Natural killer cell (primary cell): ENCODE data around the gene DNAJC22. TPM values are rescaled to one million over a fixed set of nuclear protein-coding genes. Genes with fewer than 3 reads are reported as not detected.

Experiments
- ATAC-seq, 3 donors: fragments of 150-1000 bp in 2 of 3; fragments of 200-7000 bp in 1 of 3; cut with Tn5 transposase; 1 replicate in 1 of 3; 2 replicates in 2 of 3; pipeline ENCODE4 v1.10.0; 2021; ENCODE audit warnings: mild to moderate bottlenecking in 2 of 3, moderate library complexity in 2 of 3
- DNase-seq, 2 donors: peaks; one replicate each; pipeline versions ENCODE4 v3.0.0 to v3.0.0-alpha.2; 2013 to 2021; ENCODE audit warnings: mixed read lengths in 1 of 2
- H3K27ac ChIP-seq: one replicate; pipeline ENCODE4 v1.5.1; 2013; ENCODE audit warnings: mild to moderate bottlenecking, low read length
- H3K27me3 ChIP-seq: one replicate; pipeline ENCODE4 v1.6.1; 2013; ENCODE audit warnings: low read length; ENCODE audit not compliant: control insufficient read depth, insufficient read depth
- H3K36me3 ChIP-seq: one replicate; pipeline ENCODE4 v1.6.1; 2013; ENCODE audit warnings: low read length; ENCODE audit not compliant: control insufficient read depth, insufficient read depth
- H3K4me1 ChIP-seq: one replicate; pipeline ENCODE4 v1.6.1; 2013; ENCODE audit warnings: low read length; ENCODE audit not compliant: control insufficient read depth, insufficient read depth
- H3K4me3 ChIP-seq: one replicate; pipeline ENCODE4 v1.5.1; 2013; ENCODE audit warnings: low read length
- H3K9me3 ChIP-seq: one replicate; pipeline ENCODE4 v1.6.1; 2013; ENCODE audit warnings: low read length; ENCODE audit not compliant: control insufficient read depth, insufficient read depth
- H3K27ac Mint-ChIP-seq, 2 donors: one replicate each; pipeline ENCODE4 v1.8.0; 2022; ENCODE audit warnings: mild to moderate bottlenecking in 2 of 2, mixed read lengths in 2 of 2, moderate library complexity in 1 of 2
- H3K27me3 Mint-ChIP-seq, 2 donors: one replicate each; pipeline ENCODE4 v1.8.0; 2022; ENCODE audit warnings: low read depth in 2 of 2, mixed read lengths in 2 of 2
- H3K36me3 Mint-ChIP-seq: one replicate; pipeline ENCODE4 v1.8.0; 2022; ENCODE audit warnings: mixed read lengths
- H3K4me1 Mint-ChIP-seq, 2 donors: one replicate each; pipeline ENCODE4 v1.8.0; 2022; ENCODE audit warnings: mixed read lengths in 2 of 2
- H3K4me3 Mint-ChIP-seq: one replicate; pipeline ENCODE4 v1.8.0; 2022; ENCODE audit warnings: mild to moderate bottlenecking, moderate library complexity, mixed read lengths
- H3K9me3 Mint-ChIP-seq, 2 donors: one replicate each; pipeline ENCODE4 v1.8.0; 2022; ENCODE audit warnings: mixed read lengths in 2 of 2
- WGBS: methylation state at CpG from one replicate; pipeline ENCODE4 v1.1.7; 2013; ENCODE audit warnings: missing lambda C conversion rate; ENCODE audit not compliant: insufficient coverage; 5-methylcytosine and 5-hydroxymethylcytosine counted together
- intact Hi-C: fragments of 100-400 bp; cut with micrococcal nuclease; formaldehyde crosslinking; loops from one replicate; pipeline ENCODE4 v1.14.2; 2022
- total RNA-seq, 4 donors: library from RNA; stranded (reverse); fragments of 120-200 nt in 1 of 4; gene quantifications; one replicate each; pipeline versions ENCODE4 v1.2.3 to v1.2.4, GENCODE V29; 2013 to 2022
- TF ChIP-seq, protein P1 (sequence below): fragments of 200-600 bp; IDR thresholded peaks from one replicate; pipeline ENCODE4 v1.8.0; 2022; ENCODE audit warnings: antibody characterized with exemption

DNAJC22 gene
- total RNA-seq, 3 donors from 2014 or later (not counting 1 experiment from before 2014, with no cell fraction given) = not detected

GRCh38 chr12:49338830-49339463, 7.7 kb upstream of the DNAJC22 start:
- TF ChIP-seq, protein P1, sequence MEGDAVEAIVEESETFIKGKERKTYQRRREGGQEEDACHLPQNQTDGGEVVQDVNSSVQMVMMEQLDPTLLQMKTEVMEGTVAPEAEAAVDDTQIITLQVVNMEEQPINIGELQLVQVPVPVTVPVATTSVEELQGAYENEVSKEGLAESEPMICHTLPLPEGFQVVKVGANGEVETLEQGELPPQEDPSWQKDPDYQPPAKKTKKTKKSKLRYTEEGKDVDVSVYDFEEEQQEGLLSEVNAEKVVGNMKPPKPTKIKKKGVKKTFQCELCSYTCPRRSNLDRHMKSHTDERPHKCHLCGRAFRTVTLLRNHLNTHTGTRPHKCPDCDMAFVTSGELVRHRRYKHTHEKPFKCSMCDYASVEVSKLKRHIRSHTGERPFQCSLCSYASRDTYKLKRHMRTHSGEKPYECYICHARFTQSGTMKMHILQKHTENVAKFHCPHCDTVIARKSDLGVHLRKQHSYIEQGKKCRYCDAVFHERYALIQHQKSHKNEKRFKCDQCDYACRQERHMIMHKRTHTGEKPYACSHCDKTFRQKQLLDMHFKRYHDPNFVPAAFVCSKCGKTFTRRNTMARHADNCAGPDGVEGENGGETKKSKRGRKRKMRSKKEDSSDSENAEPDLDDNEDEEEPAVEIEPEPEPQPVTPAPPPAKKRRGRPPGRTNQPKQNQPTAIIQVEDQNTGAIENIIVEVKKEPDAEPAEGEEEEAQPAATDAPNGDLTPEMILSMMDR = no peak
- intact Hi-C loops = no loop called here
- H3K27me3 ChIP-seq = peaks cover 48% of the 10 kb centered on the region
- no peaks in the 10 kb centered on the region for H3K36me3 ChIP-seq
- no peaks in the 10 kb centered on the region for H3K9me3 ChIP-seq
- no peak overlapping the region for H3K27ac ChIP-seq
- DNase-seq (no peak), ATAC-seq (no peak)
- Mint-ChIP-seq H3K4me3 (no peak overlapping the region), H3K4me1 (peaks cover 16 to 26% of the 10 kb centered on the region in 2 donors), H3K27ac (no peak overlapping the region), H3K36me3 (no peaks in the 10 kb centered on the region), H3K9me3 (no peaks in the 10 kb centered on the region), H3K27me3 (peaks cover 61 to 65% of the 10 kb centered on the region in 2 donors)
- 85% methylated on average over 4 of the region's 6 CpGs for WGBS
- H3K4me1 ChIP-seq = peaks cover 38% of the 10 kb centered on the region
- H3K4me3 ChIP-seq = no peak overlapping the region

GRCh38 chr12:49339464-49339861, 7.2 kb upstream of the DNAJC22 start:
- 69% methylated on average over 5 of the region's 5 CpGs for WGBS
- TF ChIP-seq, protein P1 = no peak
- Histone ChIP-seq H3K4me1 (peaks cover 41% of the 10 kb centered on the region), H3K27me3 (peaks cover 51% of the 10 kb centered on the region), H3K9me3 (no peaks in the 10 kb centered on the region), H3K4me3 (no peak overlapping the region), H3K27ac (no peak overlapping the region), H3K36me3 (no peaks in the 10 kb centered on the region)
- Mint-ChIP-seq H3K27ac (no peak overlapping the region), H3K36me3 (no peaks in the 10 kb centered on the region), H3K4me3 (no peak overlapping the region), H3K27me3 (peaks cover 58 to 68% of the 10 kb centered on the region in 2 donors), H3K9me3 (no peaks in the 10 kb centered on the region), H3K4me1 (peaks cover 16 to 26% of the 10 kb centered on the region in 2 donors)
- intact Hi-C loops = no loop called here
- no peak for DNase-seq
- no peak for ATAC-seq

DNA sequence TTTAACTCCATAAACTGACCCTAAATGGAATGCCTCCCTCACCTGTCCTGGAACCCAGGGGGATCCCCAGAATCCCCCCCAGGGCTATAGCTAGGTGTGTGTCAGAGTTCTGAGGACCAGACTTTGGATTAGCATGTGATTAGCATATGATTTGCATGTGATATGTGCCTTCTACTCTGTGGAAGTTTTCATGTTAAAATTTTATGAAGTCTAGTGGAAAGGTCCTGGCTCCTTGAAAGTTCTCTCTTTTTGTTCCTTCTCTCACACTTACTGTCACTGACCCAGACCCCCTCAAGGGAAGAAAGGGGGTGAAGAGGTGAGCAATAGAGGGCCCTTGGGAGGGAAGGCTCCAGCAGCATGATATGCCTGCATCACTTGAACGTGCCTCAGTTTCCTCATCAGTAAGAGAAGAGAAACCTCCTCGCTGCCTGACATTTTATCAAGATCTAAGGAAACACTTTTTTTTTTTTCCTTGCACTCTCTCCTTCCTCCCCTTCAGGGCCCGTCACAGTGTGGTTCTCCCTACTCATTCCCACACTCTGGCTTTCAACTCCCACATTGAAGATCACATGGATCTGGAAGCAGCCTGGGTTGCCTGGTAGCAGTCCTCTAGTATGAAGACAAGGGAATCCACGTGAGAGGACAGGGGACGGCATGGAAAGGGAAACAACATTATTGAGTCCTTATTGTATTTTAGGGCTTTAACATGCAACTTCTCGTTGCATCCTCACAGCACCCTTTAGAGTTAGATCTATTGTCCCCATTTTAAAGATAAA, 6.4 kb upstream of the DNAJC22 start:
- DNase-seq = no peak
- no peaks in the 10 kb centered on the region for H3K9me3 ChIP-seq
- H3K27ac Mint-ChIP-seq = no peak overlapping the region
- intact Hi-C loops = no loop called here
- peaks cover 49% of the 10 kb centered on the region for H3K4me1 ChIP-seq
- no peaks in the 10 kb centered on the region for H3K9me3 Mint-ChIP-seq
- H3K4me3 Mint-ChIP-seq = peak overlapping the region; percentile 63
- H3K27me3 ChIP-seq = peaks cover 48% of the 10 kb centered on the region
- ATAC-seq = no peak
- H3K36me3 Mint-ChIP-seq = no peaks in the 10 kb centered on the region
- H3K4me3 ChIP-seq = no peak overlapping the region
- peaks cover 16 to 27% of the 10 kb centered on the region in 2 donors for H3K4me1 Mint-ChIP-seq
- TF ChIP-seq, protein P1 = no peak
- no peaks in the 10 kb centered on the region for H3K36me3 ChIP-seq
- H3K27me3 Mint-ChIP-seq = peaks cover 50 to 63% of the 10 kb centered on the region in 2 donors
- 54% methylated on average over 5 of the region's 6 CpGs for WGBS
- no peak overlapping the region for H3K27ac ChIP-seq
